Duodenal mucosa (tissue), 2 donors: ENCODE results near the gene KIT.

Experiments used
- H3K27ac ChIP-seq: one replicate; pipeline ENCODE4 v1.7.0; 2013; ENCODE audit warnings: low read depth, low read length
- H3K27me3 ChIP-seq, 2 donors: one replicate each; pipeline ENCODE4 v1.7.0; 2013; ENCODE audit warnings: low read length in 2 of 2, control low read depth in 1 of 2; ENCODE audit not compliant: insufficient read depth in 2 of 2, control insufficient read depth in 1 of 2
- H3K36me3 ChIP-seq, 2 donors: one replicate each; pipeline ENCODE4 v1.7.0; 2013; ENCODE audit warnings: low read length in 2 of 2, control low read depth in 1 of 2; ENCODE audit not compliant: insufficient read depth in 2 of 2, control insufficient read depth in 1 of 2
- H3K4me1 ChIP-seq, 2 donors: one replicate each; pipeline ENCODE4 v1.7.0; 2013; ENCODE audit warnings: low read length in 2 of 2, control low read depth in 1 of 2; ENCODE audit not compliant: insufficient read depth in 2 of 2, control insufficient read depth in 1 of 2
- H3K4me3 ChIP-seq, 2 donors: one replicate each; pipeline ENCODE4 v1.7.0; 2013; ENCODE audit warnings: low read length in 2 of 2, low read depth in 1 of 2
- H3K9ac ChIP-seq, 2 donors: one replicate each; pipeline ENCODE4 v1.7.0; 2013; ENCODE audit warnings: low read length in 2 of 2, low read depth in 1 of 2
- H3K9me3 ChIP-seq, 2 donors: one replicate each; pipeline ENCODE4 v1.7.0; 2013; ENCODE audit warnings: low read length in 2 of 2, control low read depth in 1 of 2; ENCODE audit not compliant: control insufficient read depth in 1 of 2

The KIT gene

DNA sequence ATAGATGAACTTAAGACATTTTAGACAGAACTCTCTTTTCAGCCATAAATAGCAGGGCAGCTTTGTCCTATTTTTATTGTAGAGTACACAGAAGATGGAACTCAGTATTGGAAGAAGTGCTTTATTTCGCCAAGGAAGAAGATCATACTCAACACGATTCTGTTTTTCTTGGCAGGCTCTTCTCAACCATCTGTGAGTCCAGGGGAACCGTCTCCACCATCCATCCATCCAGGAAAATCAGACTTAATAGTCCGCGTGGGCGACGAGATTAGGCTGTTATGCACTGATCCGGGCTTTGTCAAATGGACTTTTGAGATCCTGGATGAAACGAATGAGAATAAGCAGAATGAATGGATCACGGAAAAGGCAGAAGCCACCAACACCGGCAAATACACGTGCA lies 37.6 kb downstream of the KIT start:
- Histone ChIP-seq H3K27ac (no peak overlapping the region), H3K9me3 (no peaks in the 10 kb centered on the region), H3K9ac (no peak overlapping the region), H3K4me1 (no peaks in the 10 kb centered on the region), H3K36me3 (no peaks in the 10 kb centered on the region), H3K4me3 (no peak overlapping the region), H3K27me3 (no peaks in the 10 kb centered on the region)

DNA sequence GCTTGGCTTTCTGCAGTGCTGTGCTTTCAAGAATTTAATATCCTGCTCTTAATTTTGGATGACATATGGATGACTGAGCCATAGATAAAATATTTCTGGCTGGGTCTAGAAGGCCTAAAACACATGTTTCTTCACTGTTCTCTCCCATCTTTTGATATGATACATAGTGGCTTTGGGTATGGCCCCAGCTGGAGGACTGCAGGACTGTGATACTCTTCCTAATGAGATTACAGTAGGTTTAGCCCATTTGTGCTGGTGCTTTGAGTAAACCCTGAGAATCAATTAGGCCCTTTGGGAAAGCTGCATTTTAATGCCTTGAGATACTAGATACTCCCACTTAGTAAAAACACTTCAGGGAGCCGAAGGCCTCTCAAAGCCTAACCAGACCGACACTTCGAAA lies 38.0 kb downstream of the KIT start:
- H3K36me3 ChIP-seq: no peaks in the 10 kb centered on the region
- no peak overlapping the region for H3K4me3 ChIP-seq
- H3K27me3 ChIP-seq: no peaks in the 10 kb centered on the region
- no peaks in the 10 kb centered on the region for H3K9me3 ChIP-seq
- H3K9ac ChIP-seq: no peak overlapping the region
- H3K27ac ChIP-seq: no peak overlapping the region
- no peaks in the 10 kb centered on the region for H3K4me1 ChIP-seq

DNA sequence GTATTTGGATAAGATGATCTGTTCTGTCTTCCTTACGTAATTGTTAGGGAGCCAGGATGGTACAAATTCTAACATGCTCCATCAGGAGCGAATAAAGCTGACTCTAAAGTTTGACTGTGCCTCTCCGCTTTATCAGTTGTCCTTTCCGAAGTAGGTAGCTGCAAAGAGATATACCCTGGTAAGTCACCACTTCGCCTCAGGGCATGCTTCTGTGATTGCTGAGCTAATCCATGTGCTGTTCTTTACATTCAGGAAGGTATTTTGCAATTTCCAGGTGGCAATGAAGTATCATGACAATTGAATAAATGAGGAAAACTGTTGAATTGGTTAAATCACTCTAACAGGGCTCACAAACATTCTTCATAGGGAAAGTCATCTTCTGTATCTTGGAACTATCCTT lies 38.9 kb downstream of the KIT start:
- H3K4me1 ChIP-seq: no peaks in the 10 kb centered on the region
- no peak overlapping the region for H3K9ac ChIP-seq
- H3K4me3 ChIP-seq: no peak overlapping the region
- H3K36me3 ChIP-seq: no peaks in the 10 kb centered on the region
- no peaks in the 10 kb centered on the region for H3K9me3 ChIP-seq
- no peak overlapping the region for H3K27ac ChIP-seq
- no peaks in the 10 kb centered on the region for H3K27me3 ChIP-seq

DNA sequence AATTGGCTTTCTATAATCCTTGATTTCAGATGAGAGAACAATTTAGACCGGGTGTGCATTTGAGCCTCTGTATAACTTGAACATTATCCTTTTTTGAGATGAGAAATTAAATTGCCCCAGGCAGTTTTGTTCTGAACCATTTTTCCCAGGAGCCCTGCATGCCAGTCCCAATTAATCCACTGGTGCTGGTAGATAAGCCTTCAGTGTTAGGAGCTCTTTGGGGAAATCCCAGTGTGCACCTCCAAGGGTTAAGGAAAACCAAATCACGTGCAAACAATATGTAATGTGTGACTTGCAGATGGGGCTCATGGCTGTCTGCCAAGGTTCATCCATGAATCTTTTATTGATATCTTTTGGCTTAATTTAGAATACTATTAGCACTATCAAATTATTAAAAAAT lies 43.2 kb downstream of the KIT start:
- H3K9ac ChIP-seq: no peak overlapping the region
- H3K27me3 ChIP-seq: no peaks in the 10 kb centered on the region
- no peak overlapping the region for H3K4me3 ChIP-seq
- no peaks in the 10 kb centered on the region for H3K4me1 ChIP-seq
- H3K36me3 ChIP-seq: no peaks in the 10 kb centered on the region
- no peaks in the 10 kb centered on the region for H3K9me3 ChIP-seq
- H3K27ac ChIP-seq: no peak overlapping the region

DNA sequence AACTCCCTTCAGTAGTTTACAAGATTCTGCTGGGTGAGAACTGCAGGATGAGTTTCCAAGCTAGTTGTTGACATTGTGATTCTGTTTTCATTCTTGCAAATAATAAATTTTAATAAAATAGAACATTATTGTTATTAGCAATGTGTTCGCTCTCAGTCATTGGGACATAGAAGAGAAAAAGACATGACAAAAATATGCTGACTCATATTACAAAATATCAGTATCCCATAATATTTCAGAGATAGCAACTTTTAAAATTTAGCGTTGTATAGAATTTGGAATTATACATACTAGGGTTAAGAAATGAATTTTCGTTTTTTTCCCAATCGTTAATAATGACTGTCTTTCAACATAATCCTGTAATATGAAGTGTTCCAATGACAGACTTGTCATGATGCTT lies 45.4 kb downstream of the KIT start:
- Histone ChIP-seq H3K4me1 (no peaks in the 10 kb centered on the region), H3K36me3 (no peaks in the 10 kb centered on the region), H3K9me3 (no peaks in the 10 kb centered on the region), H3K27ac (no peak overlapping the region), H3K4me3 (no peak overlapping the region), H3K27me3 (no peaks in the 10 kb centered on the region), H3K9ac (no peak overlapping the region)

DNA sequence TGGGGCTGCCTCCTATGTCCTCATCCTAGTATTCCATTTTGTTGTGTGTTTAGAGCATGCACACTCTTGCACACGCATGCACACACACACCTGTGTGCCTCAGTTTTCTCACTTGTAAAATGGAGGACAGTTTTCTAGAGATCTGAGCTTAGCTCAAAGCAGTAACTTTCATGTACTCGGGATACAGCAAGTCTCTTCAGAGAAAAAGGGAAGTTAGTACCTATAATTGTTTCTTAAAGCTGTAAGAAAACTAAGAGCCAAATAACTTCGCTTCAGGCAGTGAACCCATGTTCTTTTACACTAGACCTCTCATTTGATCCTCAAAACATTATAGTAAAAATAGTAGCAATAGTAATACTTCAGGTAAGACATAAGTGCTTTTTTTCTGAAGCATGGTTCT lies 49.6 kb downstream of the KIT start:
- Histone ChIP-seq H3K27me3 (no peaks in the 10 kb centered on the region), H3K9ac (no peak overlapping the region), H3K4me3 (no peak overlapping the region), H3K4me1 (peaks cover 0 to 5% of the 10 kb centered on the region in 2 donors), H3K36me3 (no peaks in the 10 kb centered on the region), H3K27ac (no peak overlapping the region), H3K9me3 (no peaks in the 10 kb centered on the region)

DNA sequence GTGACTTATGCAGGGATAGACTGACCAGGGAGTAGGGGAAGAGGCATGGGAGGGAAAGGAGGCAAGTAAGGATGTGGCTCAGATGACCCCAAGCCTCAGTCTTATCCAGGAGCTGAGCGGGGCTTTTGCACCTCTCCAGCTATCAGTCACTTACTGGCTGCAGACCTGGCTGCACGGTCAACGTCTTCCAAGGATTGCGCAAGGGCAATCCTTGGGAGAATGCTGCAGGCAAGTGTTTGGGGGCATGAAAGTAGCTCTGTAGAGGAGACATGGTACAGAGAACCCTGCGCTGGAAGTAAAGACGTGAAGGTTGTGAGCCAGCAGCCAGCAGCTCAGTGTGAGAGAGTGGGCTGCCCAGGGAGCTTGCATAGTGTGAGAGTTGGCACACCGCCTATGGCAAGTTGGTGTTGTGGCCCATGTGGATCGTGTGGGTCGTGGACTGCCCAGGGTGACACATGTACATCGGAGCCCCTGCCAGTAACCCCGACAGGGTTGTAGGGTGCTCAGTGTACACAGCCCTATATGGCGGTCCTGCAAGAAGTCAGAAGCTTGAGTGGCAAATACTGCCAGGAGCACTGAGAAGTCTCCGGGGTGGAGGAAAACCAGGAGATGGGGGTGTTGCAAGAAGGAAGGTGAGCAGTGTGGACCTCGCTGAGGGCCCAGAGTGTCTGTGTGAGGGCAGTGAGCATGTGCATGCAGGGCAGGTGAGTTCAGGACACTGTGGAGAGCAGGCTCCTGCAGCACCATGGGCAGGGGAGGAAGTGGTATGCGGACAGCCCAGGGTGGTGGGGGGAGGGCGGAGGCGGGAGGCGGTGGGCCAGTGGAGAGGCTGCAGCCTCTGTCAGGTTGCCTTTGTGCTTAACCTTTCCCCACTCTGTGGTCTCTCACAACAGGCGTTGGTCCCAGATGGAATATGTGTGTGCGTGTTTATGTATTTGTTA lies 50.9 kb downstream of the KIT start:
- Histone ChIP-seq H3K4me1 (peaks cover 0 to 5% of the 10 kb centered on the region in 2 donors), H3K9ac (no peak overlapping the region), H3K4me3 (no peak overlapping the region), H3K27me3 (no peaks in the 10 kb centered on the region), H3K36me3 (no peaks in the 10 kb centered on the region), H3K27ac (no peak overlapping the region), H3K9me3 (no peaks in the 10 kb centered on the region)

DNA sequence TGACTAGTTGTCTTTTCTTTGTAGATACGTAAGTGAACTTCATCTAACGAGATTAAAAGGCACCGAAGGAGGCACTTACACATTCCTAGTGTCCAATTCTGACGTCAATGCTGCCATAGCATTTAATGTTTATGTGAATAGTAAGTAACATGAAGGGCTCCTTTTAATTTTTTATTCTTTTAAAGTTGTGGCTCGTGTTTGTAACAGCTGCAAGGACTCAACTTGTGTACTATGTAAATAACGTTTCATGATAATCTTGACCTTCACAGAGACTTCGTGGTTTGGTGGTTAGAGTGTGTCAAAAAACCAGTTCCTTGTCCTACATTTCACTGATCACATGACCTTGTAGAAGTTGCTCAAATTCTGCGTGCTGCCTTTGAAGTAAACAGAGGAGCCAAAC lies 51.6 kb downstream of the KIT start:
- H3K4me3 ChIP-seq: no peak overlapping the region
- H3K9ac ChIP-seq: no peak overlapping the region
- H3K27me3 ChIP-seq: no peaks in the 10 kb centered on the region
- no peaks in the 10 kb centered on the region for H3K36me3 ChIP-seq
- H3K27ac ChIP-seq: no peak overlapping the region
- no peaks in the 10 kb centered on the region for H3K9me3 ChIP-seq
- H3K4me1 ChIP-seq: peaks cover 0 to 5% of the 10 kb centered on the region in 2 donors

DNA sequence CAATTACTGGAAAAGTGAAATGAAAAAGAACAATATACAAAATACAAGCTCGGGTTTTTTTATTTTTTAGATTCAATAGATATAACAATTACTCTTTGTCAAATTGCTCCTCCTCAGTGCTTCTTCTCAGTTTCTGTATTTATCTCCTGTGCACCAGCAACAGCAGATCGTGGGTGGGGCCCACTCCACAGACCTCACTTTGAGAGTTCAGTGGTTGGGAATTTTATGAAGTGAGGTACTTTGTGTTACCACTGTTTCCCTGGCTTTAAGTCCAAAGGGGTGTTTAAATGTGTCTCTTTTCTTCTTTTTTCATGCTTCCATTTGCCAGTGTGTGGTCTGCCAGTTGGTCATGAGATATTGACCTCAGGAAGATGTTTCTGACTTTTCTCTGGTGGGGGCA lies 54.4 kb downstream of the KIT start:
- Histone ChIP-seq H3K9me3 (no peaks in the 10 kb centered on the region), H3K27me3 (no peaks in the 10 kb centered on the region), H3K4me1 (peaks cover 0 to 5% of the 10 kb centered on the region in 2 donors), H3K4me3 (no peak overlapping the region), H3K36me3 (no peaks in the 10 kb centered on the region), H3K9ac (no peak overlapping the region), H3K27ac (no peak overlapping the region)

DNA sequence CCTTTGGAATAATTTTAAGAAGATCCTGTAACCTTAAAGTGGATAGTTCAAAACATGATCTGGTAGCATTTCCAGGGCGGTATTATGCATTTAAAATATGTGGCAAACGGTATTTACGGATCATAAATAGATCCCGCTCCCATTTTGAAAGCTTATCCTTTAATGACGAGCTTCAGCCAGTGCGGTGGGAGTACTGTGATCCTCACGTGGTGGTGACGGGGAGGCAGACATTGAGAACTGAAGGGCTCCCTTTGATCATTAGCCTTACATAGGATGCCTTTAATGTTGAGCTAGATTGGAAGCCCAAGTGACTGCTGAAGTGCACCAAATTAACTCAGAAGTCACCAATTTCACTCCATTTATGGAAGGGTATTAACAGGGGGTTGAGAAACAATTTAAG lies 56.9 kb downstream of the KIT start:
- no peaks in the 10 kb centered on the region for H3K9me3 ChIP-seq
- peaks cover 0 to 4% of the 10 kb centered on the region in 2 donors for H3K4me1 ChIP-seq
- no peak overlapping the region for H3K27ac ChIP-seq
- H3K4me3 ChIP-seq: no peak overlapping the region
- H3K27me3 ChIP-seq: no peaks in the 10 kb centered on the region
- no peak overlapping the region for H3K9ac ChIP-seq
- H3K36me3 ChIP-seq: no peaks in the 10 kb centered on the region
